Fibroblast of lung (primary cell): Measurements from ENCODE around the gene TRPM3. TPM values are rescaled to one million over a fixed set of nuclear protein-coding genes. Genes with fewer than 3 reads are reported as not detected.

Experiments
- DNase-seq, 2 donors: peaks; one replicate each; pipeline versions ENCODE4 v3.0.0 to v3.0.0-alpha.2; 2010; ENCODE audit warnings: low read depth in 2 of 2
- H2AFZ ChIP-seq: 2 replicates; pipeline ENCODE4 v1.5.1; 2012; ENCODE audit warnings: low read length, control low read depth, inconsistent platforms
- H3K27ac ChIP-seq: 2 replicates; pipeline ENCODE4 v1.5.1; 2011; ENCODE audit warnings: low read length, control low read depth; ENCODE audit not compliant: insufficient read depth
- H3K27me3 ChIP-seq: 2 replicates; pipeline ENCODE4 v1.5.1; 2011; ENCODE audit warnings: mild to moderate bottlenecking, low read length; ENCODE audit not compliant: control insufficient read depth, insufficient read depth
- H3K36me3 ChIP-seq: 2 replicates; pipeline ENCODE4 v1.5.1; 2011; ENCODE audit warnings: low read length; ENCODE audit not compliant: control insufficient read depth, insufficient read depth
- H3K4me1 ChIP-seq: 2 replicates; pipeline ENCODE4 v1.5.1; 2011; ENCODE audit warnings: low read length; ENCODE audit not compliant: control insufficient read depth, insufficient read depth; ENCODE audit errors: extremely low read depth
- H3K4me2 ChIP-seq: 2 replicates; pipeline ENCODE4 v1.5.1; 2011; ENCODE audit warnings: low read length, control low read depth; ENCODE audit not compliant: insufficient read depth; ENCODE audit errors: extremely low read depth
- H3K4me3 ChIP-seq, 4 experiments: fragments of 200-600 bp in 1 of 4; sonication (generic) in 1 of 4; replicated peaks in 1 of 4; 2 replicates each; pipeline ENCODE4 v1.5.1; 2011 to 2016; ENCODE audit warnings: low read length in 4 of 4, low read depth in 3 of 4, mild to moderate bottlenecking in 3 of 4, control low read depth in 2 of 4, inconsistent platforms in 1 of 4, mixed read lengths in 1 of 4; ENCODE audit not compliant: insufficient read depth in 1 of 4; ENCODE audit errors: control extremely low read depth in 1 of 4
- H3K79me2 ChIP-seq: 2 replicates; pipeline ENCODE4 v1.5.1; 2012; ENCODE audit warnings: mild to moderate bottlenecking, low read length, inconsistent platforms; ENCODE audit not compliant: control insufficient read depth, insufficient read depth
- H3K9ac ChIP-seq: 2 replicates; pipeline ENCODE4 v1.5.1; 2011; ENCODE audit warnings: mild to moderate bottlenecking, low read length, control low read depth; ENCODE audit not compliant: insufficient read depth
- H3K9me3 ChIP-seq: 2 replicates; pipeline ENCODE4 v1.5.1; 2012; ENCODE audit warnings: low read depth, low read length; ENCODE audit not compliant: control insufficient read depth, insufficient read depth
- H4K20me1 ChIP-seq: 2 replicates; pipeline ENCODE4 v1.5.1; 2011; ENCODE audit warnings: low read length; ENCODE audit not compliant: control insufficient read depth, insufficient read depth; ENCODE audit errors: extremely low read depth
- EZH2 ChIP-seq: IDR thresholded peaks from 2 replicates; pipeline ENCODE4 v1.5.1; 2012; ENCODE audit warnings: low read length, control low read depth, mild to moderate bottlenecking; ENCODE audit errors: missing control alignments
- polyA plus RNA-seq, 2 donors: library from polyadenylated mRNA; depleted of rRNA in 1 of 2; stranded (reverse) in 1 of 2; unstranded in 1 of 2; fragments of >200 nt; gene quantifications; 2 replicates each; pipeline ENCODE4 v1.2.1, GENCODE V29; 2011 to 2012; ENCODE audit warnings: missing spikeins in 1 of 2
- total RNA-seq: library from RNA; depleted of rRNA; stranded (reverse); fragments of >200 nt; gene quantifications from 2 replicates; pipeline ENCODE4 v1.2.1, GENCODE V29; 2014
- TF ChIP-seq, protein P1 (sequence below), 2 donors: IDR thresholded peaks in 1 of 2; conservative IDR thresholded peaks in 1 of 2; 1 replicate in 1 of 2; 2 replicates in 1 of 2; pipeline ENCODE4 v1.5.1; 2011 to 2012; ENCODE audit warnings: low read length in 2 of 2, control low read depth in 1 of 2, inconsistent platforms in 1 of 2, low read depth in 1 of 2, mild to moderate bottlenecking in 1 of 2

Gene TRPM3
- total and polyA plus RNA-seq, 2 donors (not counting 1 experiment from before 2014, with no cell fraction given): 0.05 to 0.50 TPM

GRCh38 chr9:70602321-70603019 is 519.0 kb downstream of the TRPM3 start:
- H2AFZ ChIP-seq: no peak overlapping the region

GRCh38 chr9:70601000-70601951 is 520.1 kb downstream of the TRPM3 start:
- no peaks in the 10 kb centered on the region for H3K79me2 ChIP-seq
- no peaks in the 10 kb centered on the region for H3K36me3 ChIP-seq
- peak; percentile 100 for DNase-seq
- peak overlapping the region; percentile 67 for H3K9ac ChIP-seq
- H2AFZ ChIP-seq: peak overlapping the region; percentile 9
- TF ChIP-seq, protein P1, sequence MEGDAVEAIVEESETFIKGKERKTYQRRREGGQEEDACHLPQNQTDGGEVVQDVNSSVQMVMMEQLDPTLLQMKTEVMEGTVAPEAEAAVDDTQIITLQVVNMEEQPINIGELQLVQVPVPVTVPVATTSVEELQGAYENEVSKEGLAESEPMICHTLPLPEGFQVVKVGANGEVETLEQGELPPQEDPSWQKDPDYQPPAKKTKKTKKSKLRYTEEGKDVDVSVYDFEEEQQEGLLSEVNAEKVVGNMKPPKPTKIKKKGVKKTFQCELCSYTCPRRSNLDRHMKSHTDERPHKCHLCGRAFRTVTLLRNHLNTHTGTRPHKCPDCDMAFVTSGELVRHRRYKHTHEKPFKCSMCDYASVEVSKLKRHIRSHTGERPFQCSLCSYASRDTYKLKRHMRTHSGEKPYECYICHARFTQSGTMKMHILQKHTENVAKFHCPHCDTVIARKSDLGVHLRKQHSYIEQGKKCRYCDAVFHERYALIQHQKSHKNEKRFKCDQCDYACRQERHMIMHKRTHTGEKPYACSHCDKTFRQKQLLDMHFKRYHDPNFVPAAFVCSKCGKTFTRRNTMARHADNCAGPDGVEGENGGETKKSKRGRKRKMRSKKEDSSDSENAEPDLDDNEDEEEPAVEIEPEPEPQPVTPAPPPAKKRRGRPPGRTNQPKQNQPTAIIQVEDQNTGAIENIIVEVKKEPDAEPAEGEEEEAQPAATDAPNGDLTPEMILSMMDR (conservative IDR thresholded peaks at IDR 0.05 in 1 of 2, IDR thresholded peaks at IDR 0.05 in 1 of 2; ENCODE audit: low read depth in 1 of 2, low read length in 2 of 2): no peak
- TF ChIP-seq EZH2: no peak
- H3K4me3 ChIP-seq: peak overlapping the region in 2 of 4 experiments; percentile 11 to 45
- peak overlapping the region; percentile 92 for H3K27ac ChIP-seq
- H3K27me3 ChIP-seq: no peaks in the 10 kb centered on the region
- peak overlapping the region; percentile 87 for H3K4me2 ChIP-seq
- peaks cover 23% of the 10 kb centered on the region for H3K4me1 ChIP-seq
- no peaks in the 10 kb centered on the region for H3K9me3 ChIP-seq
- no peaks in the 10 kb centered on the region for H4K20me1 ChIP-seq

More at GRCh38 chr9:70602321-70603019, 519.0 kb downstream of the TRPM3 start:
- Histone ChIP-seq H3K9ac (peak overlapping the region; percentile 67), H3K4me2 (peak overlapping the region; percentile 87), H3K9me3 (no peaks in the 10 kb centered on the region), H4K20me1 (no peaks in the 10 kb centered on the region), H3K4me1 (peaks cover 23% of the 10 kb centered on the region), H3K27me3 (no peaks in the 10 kb centered on the region), H3K36me3 (no peaks in the 10 kb centered on the region), H3K27ac (peak overlapping the region; percentile 92), H3K4me3 (peak overlapping the region in 1 of 4 experiments; percentile 45), H3K79me2 (no peaks in the 10 kb centered on the region)
- TF ChIP-seq, protein P1 (conservative IDR thresholded peaks at IDR 0.05 in 1 of 2, IDR thresholded peaks at IDR 0.05 in 1 of 2; ENCODE audit: low read depth in 1 of 2, low read length in 2 of 2): peak; percentile 73 to 81
- TF ChIP-seq EZH2: no peak
- DNase-seq: peak; percentile 81 to 95

- peak; percentile 84 to 90 for DNase-seq
- no peak overlapping the region for H2AFZ ChIP-seq
Measured at GRCh38 chr9:70600506-70600905, 520.9 kb downstream of the TRPM3 start.

More at GRCh38 chr9:70600506-70600905, 520.9 kb downstream of the TRPM3 start:
- no peaks in the 10 kb centered on the region for H4K20me1 ChIP-seq
- peak overlapping the region; percentile 92 for H3K27ac ChIP-seq
- no peaks in the 10 kb centered on the region for H3K27me3 ChIP-seq
- H3K4me3 ChIP-seq: no peak overlapping the region
- no peaks in the 10 kb centered on the region for H3K79me2 ChIP-seq
- H3K36me3 ChIP-seq: no peaks in the 10 kb centered on the region
- TF ChIP-seq EZH2: no peak
- TF ChIP-seq, protein P1 (conservative IDR thresholded peaks at IDR 0.05 in 1 of 2, IDR thresholded peaks at IDR 0.05 in 1 of 2; ENCODE audit: low read depth in 1 of 2, low read length in 2 of 2): peak in 1 of 2 donors; percentile 13
- peak overlapping the region; percentile 87 for H3K4me2 ChIP-seq
- H3K9me3 ChIP-seq: no peaks in the 10 kb centered on the region
- peaks cover 23% of the 10 kb centered on the region for H3K4me1 ChIP-seq
- H3K9ac ChIP-seq: peak overlapping the region; percentile 66
